Upper lobe of left lung (tissue), 4 donors: ENCODE results near the gene VAV3.

Experiments
- POLR2A ChIP-seq, 4 donors: fragments of 450-650 bp; IDR thresholded peaks; one replicate each; pipeline ENCODE4 v1.5.1; 2016 to 2017; ENCODE audit warnings: antibody characterized with exemption in 4 of 4, mild to moderate bottlenecking in 2 of 4
- TF ChIP-seq, protein P1 (sequence below), 6 experiments: fragments of 450-650 bp in 4 of 6; fragments of 200-600 bp in 2 of 6; sonication (generic) in 2 of 6; IDR thresholded peaks; one replicate each; pipeline ENCODE4 v1.5.1; 2016 to 2019; ENCODE audit warnings: antibody characterized with exemption in 6 of 6

- TF ChIP-seq, protein P1, sequence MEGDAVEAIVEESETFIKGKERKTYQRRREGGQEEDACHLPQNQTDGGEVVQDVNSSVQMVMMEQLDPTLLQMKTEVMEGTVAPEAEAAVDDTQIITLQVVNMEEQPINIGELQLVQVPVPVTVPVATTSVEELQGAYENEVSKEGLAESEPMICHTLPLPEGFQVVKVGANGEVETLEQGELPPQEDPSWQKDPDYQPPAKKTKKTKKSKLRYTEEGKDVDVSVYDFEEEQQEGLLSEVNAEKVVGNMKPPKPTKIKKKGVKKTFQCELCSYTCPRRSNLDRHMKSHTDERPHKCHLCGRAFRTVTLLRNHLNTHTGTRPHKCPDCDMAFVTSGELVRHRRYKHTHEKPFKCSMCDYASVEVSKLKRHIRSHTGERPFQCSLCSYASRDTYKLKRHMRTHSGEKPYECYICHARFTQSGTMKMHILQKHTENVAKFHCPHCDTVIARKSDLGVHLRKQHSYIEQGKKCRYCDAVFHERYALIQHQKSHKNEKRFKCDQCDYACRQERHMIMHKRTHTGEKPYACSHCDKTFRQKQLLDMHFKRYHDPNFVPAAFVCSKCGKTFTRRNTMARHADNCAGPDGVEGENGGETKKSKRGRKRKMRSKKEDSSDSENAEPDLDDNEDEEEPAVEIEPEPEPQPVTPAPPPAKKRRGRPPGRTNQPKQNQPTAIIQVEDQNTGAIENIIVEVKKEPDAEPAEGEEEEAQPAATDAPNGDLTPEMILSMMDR (IDR thresholded peaks at IDR 0.05) = no peak
- TF ChIP-seq POLR2A (IDR thresholded peaks at IDR 0.05) = no peak
Measured at GRCh38 chr1:107807405-107807804, 157.6 kb downstream of the VAV3 start.
